AG09319 (cell line): ENCODE results near the gene OR2C1.

Source experiments
- DNase-seq: peaks from one replicate; pipeline ENCODE4 v3.0.0-alpha.2; 2010; ENCODE audit warnings: low read depth; ENCODE audit errors: extremely low read depth
- TF ChIP-seq, protein P1 (sequence below): IDR thresholded peaks from 2 replicates; pipeline ENCODE4 v1.5.1; 2011; ENCODE audit warnings: low read depth, mild to moderate bottlenecking, inconsistent platforms, low read length, moderate library complexity

The OR2C1 gene

DNA sequence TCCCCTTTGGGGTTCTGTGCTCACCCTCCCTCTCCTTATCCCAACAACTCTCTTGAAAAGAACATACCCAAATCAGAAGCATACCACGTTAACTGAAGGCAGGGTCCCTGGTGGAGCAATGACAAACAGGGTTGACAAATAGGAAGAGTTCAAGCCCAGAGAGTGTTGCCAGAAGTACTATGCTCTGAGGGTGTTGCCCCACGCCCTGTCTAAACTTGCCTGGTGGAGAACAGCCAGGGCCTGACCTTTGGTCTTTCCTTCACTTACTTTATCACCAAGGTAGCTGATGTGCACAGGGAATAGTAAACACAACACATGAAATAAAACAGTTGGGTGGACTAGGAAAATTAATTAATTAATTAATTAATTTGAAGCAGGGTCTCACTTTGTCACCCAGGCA lies 27.0 kb upstream of the OR2C1 start:
- TF ChIP-seq, protein P1, sequence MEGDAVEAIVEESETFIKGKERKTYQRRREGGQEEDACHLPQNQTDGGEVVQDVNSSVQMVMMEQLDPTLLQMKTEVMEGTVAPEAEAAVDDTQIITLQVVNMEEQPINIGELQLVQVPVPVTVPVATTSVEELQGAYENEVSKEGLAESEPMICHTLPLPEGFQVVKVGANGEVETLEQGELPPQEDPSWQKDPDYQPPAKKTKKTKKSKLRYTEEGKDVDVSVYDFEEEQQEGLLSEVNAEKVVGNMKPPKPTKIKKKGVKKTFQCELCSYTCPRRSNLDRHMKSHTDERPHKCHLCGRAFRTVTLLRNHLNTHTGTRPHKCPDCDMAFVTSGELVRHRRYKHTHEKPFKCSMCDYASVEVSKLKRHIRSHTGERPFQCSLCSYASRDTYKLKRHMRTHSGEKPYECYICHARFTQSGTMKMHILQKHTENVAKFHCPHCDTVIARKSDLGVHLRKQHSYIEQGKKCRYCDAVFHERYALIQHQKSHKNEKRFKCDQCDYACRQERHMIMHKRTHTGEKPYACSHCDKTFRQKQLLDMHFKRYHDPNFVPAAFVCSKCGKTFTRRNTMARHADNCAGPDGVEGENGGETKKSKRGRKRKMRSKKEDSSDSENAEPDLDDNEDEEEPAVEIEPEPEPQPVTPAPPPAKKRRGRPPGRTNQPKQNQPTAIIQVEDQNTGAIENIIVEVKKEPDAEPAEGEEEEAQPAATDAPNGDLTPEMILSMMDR = no peak
- no peak for DNase-seq

DNA sequence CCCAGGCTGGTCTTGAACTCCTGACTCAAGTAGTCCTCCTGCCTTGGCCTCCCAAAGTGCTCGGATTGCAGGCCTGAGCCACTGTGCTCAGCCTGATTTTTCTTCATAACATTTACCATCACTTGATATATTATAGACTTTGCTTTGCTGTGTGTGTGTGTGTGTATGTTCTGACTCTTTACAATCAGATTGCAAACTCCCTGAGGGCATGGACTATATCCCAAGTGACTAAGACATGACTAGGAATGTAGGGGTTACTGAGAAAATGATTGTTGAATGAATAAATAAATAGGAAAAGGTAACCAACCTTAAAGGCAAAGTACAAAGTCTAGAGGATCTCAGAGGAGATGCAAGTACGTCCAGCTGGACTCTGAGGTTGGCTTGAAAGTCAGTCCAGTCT lies 9.6 kb upstream of the OR2C1 start:
- TF ChIP-seq, protein P1 = no peak
- no peak for DNase-seq

DNA sequence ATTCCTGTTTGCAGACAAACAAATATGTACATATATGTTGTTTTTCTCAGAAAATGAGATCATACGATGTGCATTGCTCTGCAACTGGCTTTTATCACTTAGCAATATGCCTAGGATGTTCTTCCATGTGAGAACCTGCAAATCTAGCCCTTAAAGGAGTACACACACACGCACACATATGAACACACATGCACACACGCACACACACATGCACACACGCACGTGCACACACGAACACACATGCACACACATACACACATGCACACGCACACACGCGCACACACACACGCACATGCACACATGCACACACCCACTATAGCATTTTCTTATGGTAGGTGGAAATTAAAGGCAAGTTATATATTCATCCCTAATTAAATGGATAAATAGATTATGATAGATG lies 8.1 kb upstream of the OR2C1 start:
- no peak for DNase-seq
- TF ChIP-seq, protein P1 = no peak

DNA sequence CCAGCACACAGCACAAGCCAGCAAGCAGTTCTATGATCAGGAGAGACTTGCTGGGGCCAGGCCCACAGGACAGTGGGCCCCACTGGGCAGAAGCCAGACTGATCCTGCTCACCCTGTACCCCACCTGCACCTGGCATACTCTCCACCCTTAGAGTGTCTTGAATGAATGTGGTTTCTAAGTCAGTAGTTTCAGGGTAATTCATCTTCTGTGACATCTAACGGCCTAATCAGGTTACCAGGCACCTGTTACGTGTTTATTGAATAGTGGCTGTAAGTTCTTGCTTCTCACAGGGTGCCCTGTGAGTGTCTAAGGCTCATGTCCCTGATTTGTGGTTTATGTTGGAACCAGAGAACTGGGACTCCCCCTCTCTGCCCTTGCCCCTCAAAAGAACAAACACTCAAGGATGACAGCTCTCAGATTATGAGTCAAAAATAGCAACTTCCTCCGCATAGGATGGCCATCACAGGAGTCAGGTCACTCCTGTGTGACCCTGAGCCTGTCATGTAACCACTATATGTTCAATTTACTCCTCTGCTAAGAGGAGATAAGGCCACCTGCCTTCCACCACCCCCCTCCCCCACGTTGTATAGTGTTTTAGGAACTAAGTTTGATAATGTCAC lies 7.0 kb upstream of the OR2C1 start:
- DNase-seq = no peak
- TF ChIP-seq, protein P1 = no peak

DNA sequence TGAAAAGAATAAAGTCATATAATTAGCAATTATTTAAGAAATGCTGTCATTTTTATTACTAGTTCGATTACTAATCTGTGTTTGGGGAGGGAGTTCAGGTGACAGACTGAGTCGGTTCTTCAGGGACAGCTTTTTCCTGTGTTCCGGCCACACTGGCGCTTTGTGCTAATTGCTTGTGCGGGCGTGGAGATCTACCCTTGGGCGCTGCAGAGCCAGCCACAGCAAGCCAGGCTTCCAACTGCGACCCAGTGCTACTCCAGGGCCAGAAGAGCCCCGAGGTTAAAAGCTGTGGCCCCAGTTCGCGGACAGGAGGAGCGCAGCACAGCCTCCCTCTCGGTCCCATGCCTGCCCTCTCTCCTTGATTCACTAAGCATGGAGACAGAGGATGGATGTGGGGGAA lies 6.5 kb upstream of the OR2C1 start:
- no peak for DNase-seq
- TF ChIP-seq, protein P1 = no peak

DNA sequence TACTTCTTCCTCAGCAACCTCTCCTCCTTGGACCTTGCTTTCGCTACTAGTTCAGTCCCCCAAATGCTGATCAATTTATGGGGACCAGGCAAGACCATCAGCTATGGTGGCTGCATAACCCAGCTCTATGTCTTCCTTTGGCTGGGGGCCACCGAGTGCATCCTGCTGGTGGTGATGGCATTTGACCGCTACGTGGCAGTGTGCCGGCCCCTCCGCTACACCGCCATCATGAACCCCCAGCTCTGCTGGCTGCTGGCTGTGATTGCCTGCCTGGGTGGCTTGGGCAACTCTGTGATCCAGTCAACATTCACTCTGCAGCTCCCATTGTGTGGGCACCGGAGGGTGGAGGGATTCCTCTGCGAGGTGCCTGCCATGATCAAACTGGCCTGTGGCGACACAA lies 429 bp downstream of the OR2C1 start:
- no peak for DNase-seq
- TF ChIP-seq, protein P1 = no peak

DNA sequence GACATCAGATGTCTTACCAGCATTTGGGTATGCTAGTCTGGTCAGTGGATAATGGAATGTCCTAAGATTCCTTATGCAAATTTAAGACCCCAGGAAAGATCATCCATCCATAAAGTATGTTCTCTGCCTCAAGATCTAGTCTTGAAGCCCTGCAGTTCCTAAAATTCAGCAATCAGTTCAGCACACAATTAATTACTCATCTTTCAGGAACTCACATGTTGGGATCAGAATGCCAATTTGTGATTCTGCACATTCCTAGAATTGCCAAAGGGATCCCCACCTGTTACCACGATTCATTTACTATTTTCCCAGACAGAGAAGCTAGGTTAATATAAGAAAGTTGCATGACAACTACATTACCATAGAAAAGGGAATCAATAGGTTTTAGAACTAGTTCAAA lies 3.2 kb downstream of the OR2C1 start:
- no peak for DNase-seq
- TF ChIP-seq, protein P1 = no peak
